GM23338 (cell line): ENCODE results near the gene PLPP6. TPM values are rescaled to one million over a fixed set of nuclear protein-coding genes. Genes with fewer than 3 reads are reported as not detected.
A peak's percentile ranks its signal among the peaks of the same experiment; 100 is the strongest.

ENCODE experiments used
- ATAC-seq: fragments of 200-7000 bp; cut with Tn5 transposase; 3 replicates; pipeline ENCODE4 v1.9.1; 2020
- DNase-seq: peaks from one replicate; pipeline ENCODE4 v3.0.0-alpha.2; 2015; ENCODE audit warnings: low spot score
- H2AFZ ChIP-seq: fragments of 200-600 bp; sonication (generic); 2 replicates; pipeline ENCODE4 v1.8.0; 2016; ENCODE audit warnings: antibody characterized with exemption, mild to moderate bottlenecking, moderate library complexity
- H3F3A ChIP-seq: fragments of 200-600 bp; sonication (generic); replicated peaks from 2 replicates; pipeline ENCODE4 v1.8.0; 2017; ENCODE audit warnings: antibody characterized with exemption, mixed run types, low read depth
- H3K27ac ChIP-seq: fragments of 200-600 bp; sonication (generic); 2 replicates; pipeline ENCODE4 v1.6.1; 2016; ENCODE audit warnings: low read depth
- H3K27me3 ChIP-seq: fragments of 200-600 bp; sonication (generic); 2 replicates; pipeline ENCODE4 v1.8.0; 2016; ENCODE audit warnings: mild to moderate bottlenecking, mixed run types, moderate library complexity; ENCODE audit not compliant: insufficient read depth
- H3K36me3 ChIP-seq: fragments of 200-600 bp; sonication (generic); 2 replicates; pipeline ENCODE4 v1.8.0; 2016; ENCODE audit warnings: mild to moderate bottlenecking; ENCODE audit not compliant: insufficient read depth
- H3K4me1 ChIP-seq: fragments of 200-600 bp; sonication (generic); 2 replicates; pipeline ENCODE4 v1.8.0; 2016; ENCODE audit warnings: mild to moderate bottlenecking, moderate library complexity; ENCODE audit not compliant: insufficient read depth
- H3K4me2 ChIP-seq: fragments of 200-600 bp; sonication (generic); 2 replicates; pipeline ENCODE4 v1.7.1; 2017; ENCODE audit warnings: mixed run types
- H3K4me3 ChIP-seq: fragments of 200-600 bp; sonication (generic); 2 replicates; pipeline ENCODE4 v1.6.1; 2016; ENCODE audit warnings: mixed run types
- H3K79me2 ChIP-seq: fragments of 200-600 bp; sonication (generic); replicated peaks from 2 replicates; pipeline ENCODE4 v1.8.0; 2017; ENCODE audit warnings: mild to moderate bottlenecking; ENCODE audit not compliant: insufficient read depth
- H3K9me2 ChIP-seq: fragments of 200-600 bp; sonication (generic); 2 replicates; pipeline ENCODE4 v1.8.0; 2017; ENCODE audit not compliant: insufficient read depth
- H4K20me1 ChIP-seq: fragments of 200-600 bp; sonication (generic); replicated peaks from 2 replicates; pipeline ENCODE4 v1.8.0; 2017; ENCODE audit warnings: mild to moderate bottlenecking; ENCODE audit not compliant: insufficient read depth
- H3K27ac Mint-ChIP-seq: 2 replicates; pipeline ENCODE4 v1.8.0; 2020; ENCODE audit warnings: inconsistent platforms, mild to moderate bottlenecking, moderate library complexity, mixed read lengths
- H3K27me3 Mint-ChIP-seq: 3 replicates; pipeline ENCODE4 v1.8.0; 2022; ENCODE audit warnings: low read depth, mild to moderate bottlenecking, moderate library complexity, mixed read lengths, inconsistent platforms; ENCODE audit not compliant: insufficient read depth, poor library complexity
- H3K36me3 Mint-ChIP-seq: 3 replicates; pipeline ENCODE4 v1.8.0; 2021; ENCODE audit warnings: low read depth, mild to moderate bottlenecking, inconsistent platforms, moderate library complexity, mixed read lengths
- H3K4me1 Mint-ChIP-seq: 3 replicates; pipeline ENCODE4 v1.8.0; 2020; ENCODE audit warnings: mild to moderate bottlenecking, inconsistent platforms, mixed read lengths
- H3K4me3 Mint-ChIP-seq: 3 replicates; pipeline ENCODE4 v1.8.0; 2021; ENCODE audit warnings: moderate library complexity, mild to moderate bottlenecking, inconsistent platforms, mixed read lengths
- H3K9me3 Mint-ChIP-seq: 3 replicates; pipeline ENCODE4 v1.8.0; 2020; ENCODE audit warnings: moderate library complexity, mild to moderate bottlenecking, inconsistent platforms, mixed read lengths
- CREB1 ChIP-seq: fragments of 250-450 bp; sonication (Bioruptor Pico); IDR thresholded peaks from 2 replicates; pipeline ENCODE4 v1.5.0; 2020; ENCODE audit warnings: low read depth, mild to moderate bottlenecking, moderate library complexity
- CTCF ChIP-seq, 2 experiments: fragments of 200-600 bp in 1 of 2; sonication (generic) in 1 of 2; conservative IDR thresholded peaks; 2 replicates each; pipeline versions ENCODE4 v1.5.1 to v1.6.1; 2016 to 2017; ENCODE audit warnings: antibody characterized with exemption in 2 of 2, low read depth in 2 of 2, mild to moderate bottlenecking in 2 of 2, moderate library complexity in 1 of 2
- ETS1 ChIP-seq: IDR thresholded peaks from 2 replicates; pipeline ENCODE4 v1.6.1; 2016; ENCODE audit warnings: antibody characterized with exemption
- EZH2phosphoT487 ChIP-seq: fragments of 200-600 bp; sonication (generic); IDR thresholded peaks from one replicate; pipeline ENCODE4 v1.8.1; 2018; ENCODE audit warnings: antibody characterized with exemption; ENCODE audit not compliant: unreplicated experiment
- JUNB ChIP-seq: IDR thresholded peaks from one replicate; pipeline ENCODE4 v1.6.1; 2016; ENCODE audit warnings: antibody characterized with exemption; ENCODE audit not compliant: unreplicated experiment
- POLR2AphosphoS5 ChIP-seq: IDR thresholded peaks from 2 replicates; pipeline ENCODE4 v1.6.1; 2016; ENCODE audit warnings: antibody characterized with exemption, low read depth
- REST ChIP-seq: IDR thresholded peaks from one replicate; pipeline ENCODE4 v1.6.1; 2018; ENCODE audit warnings: antibody characterized with exemption; ENCODE audit not compliant: unreplicated experiment
- long read RNA-seq: library from polyadenylated mRNA; unstranded; transcript quantifications from one replicate; pipeline ENCODE4 v2.0.0, GENCODE V29; 2020; ENCODE audit not compliant: unreplicated experiment
- polyA plus RNA-seq: library from polyadenylated mRNA; unstranded; fragments of >200 nt; fragmentation: Nextera tagmentation; extraction: Ambion mirVana; gene quantifications from 2 replicates; pipeline ENCODE4 v1.2.1, GENCODE V29; 2016
- total RNA-seq: library from RNA; depleted of rRNA; stranded (reverse); fragments of >200 nt; shearing (Covaris generic); gene quantifications from 2 replicates; pipeline ENCODE4 v1.2.3, GENCODE V29; 2014; rRNA removed

PLPP6 gene
- total RNA-seq: 13.2 and 15.2 TPM in 2 replicates
- 5.8 and 6.3 TPM in 2 replicates for polyA plus RNA-seq
- long read RNA-seq, transcript PLPP6-201 (1 exons, 2,944 nt): major isoform, 8 of 8 reads
- long read RNA-seq, partial matches to known transcripts: 0 of 8 reads
- long read RNA-seq, other reads (novel, unspliced or antisense): 0 of 8 reads

GRCh38 chr9:4662108-4662988 is at the start of gene PLPP6:
Gene PLPP6, plus strand, starts transcription at chr9:4662294. Its CDS starts 82 bp downstream, at chr9:4662376.
- H3K27ac ChIP-seq: peak within 1 kb of the TSS; percentile 60
- peak within 1 kb of the TSS; percentile 68 for H3K27ac Mint-ChIP-seq
- no peaks in the 10 kb centered on the region for H3K36me3 ChIP-seq
- DNase-seq (peak; percentile 98), ATAC-seq (peak; percentile 90)
- H3F3A ChIP-seq: no peaks in the 10 kb centered on the region
- 0 out of 3 replicates have a peak, but pooled peaks cover 3% of the 10 kb centered on the region for H3K9me3 Mint-ChIP-seq
- H3K79me2 ChIP-seq: peaks cover 13% of the 10 kb centered on the region; the same call in 1 of the 2 replicates
- peaks cover 47% of the 10 kb centered on the region for H3K4me1 ChIP-seq
- peak within 1 kb of the TSS; percentile 75 for H3K4me3 Mint-ChIP-seq
- TF ChIP-seq CTCF (conservative IDR thresholded peaks at IDR 0.05; ENCODE audit: low read depth in 2 of 2) (peak; percentile 39 to 79), POLR2AphosphoS5 (peak; percentile 71), REST (peak; percentile 30), CREB1 (CRISPR knock-in tag) (no peak), ETS1 (peak; percentile 66), JUNB (no peak), EZH2phosphoT487 (no peak)
- H3K4me1 Mint-ChIP-seq: peaks cover 53% of the 10 kb centered on the region
- no peaks in the 10 kb centered on the region for H4K20me1 ChIP-seq
- H3K9me2 ChIP-seq: no peaks in the 10 kb centered on the region
- H3K27me3 ChIP-seq: 0 out of 2 replicates have a peak, but pooled peaks cover 2% of the 10 kb centered on the region
- H3K36me3 Mint-ChIP-seq: peaks cover 4% of the 10 kb centered on the region; the same call in 1 of the 3 replicates
- peak within 1 kb of the TSS; percentile 15; the same call in 1 of the 2 replicates for H2AFZ ChIP-seq
- peak within 1 kb of the TSS; percentile 79 for H3K4me3 ChIP-seq
- H3K27me3 Mint-ChIP-seq: peaks cover 5% of the 10 kb centered on the region
- H3K4me2 ChIP-seq: peak within 1 kb of the TSS; percentile 89
